GM21619 (cell line): Measurements from ENCODE around the gene UPB1.

ENCODE experiments used
- ATAC-seq: cut with Tn5 transposase; IDR thresholded peaks from one replicate; pipeline ENCODE4 v1.9.1; 2021; ENCODE audit not compliant: unreplicated experiment

Gene UPB1

DNA sequence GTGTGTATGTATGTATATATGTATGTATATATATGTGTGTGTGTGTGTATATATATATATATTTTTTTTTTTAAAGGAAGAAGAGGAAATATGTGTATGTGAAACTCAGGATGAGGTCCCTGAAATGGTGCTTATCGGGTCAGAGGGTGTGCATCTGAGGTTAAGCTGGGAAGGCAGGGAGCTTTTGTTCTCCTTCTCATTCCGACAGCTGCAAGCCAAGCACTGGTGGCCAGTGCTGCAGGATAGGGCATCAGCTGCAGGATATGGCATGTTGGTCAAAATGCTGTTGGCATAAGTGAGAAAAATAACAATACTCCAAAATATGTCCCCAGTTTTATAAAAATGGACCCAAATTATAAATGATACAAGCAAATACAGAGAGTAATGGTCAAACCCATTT lies 68.1 kb downstream of the UPB1 start:
- no peak for ATAC-seq

DNA sequence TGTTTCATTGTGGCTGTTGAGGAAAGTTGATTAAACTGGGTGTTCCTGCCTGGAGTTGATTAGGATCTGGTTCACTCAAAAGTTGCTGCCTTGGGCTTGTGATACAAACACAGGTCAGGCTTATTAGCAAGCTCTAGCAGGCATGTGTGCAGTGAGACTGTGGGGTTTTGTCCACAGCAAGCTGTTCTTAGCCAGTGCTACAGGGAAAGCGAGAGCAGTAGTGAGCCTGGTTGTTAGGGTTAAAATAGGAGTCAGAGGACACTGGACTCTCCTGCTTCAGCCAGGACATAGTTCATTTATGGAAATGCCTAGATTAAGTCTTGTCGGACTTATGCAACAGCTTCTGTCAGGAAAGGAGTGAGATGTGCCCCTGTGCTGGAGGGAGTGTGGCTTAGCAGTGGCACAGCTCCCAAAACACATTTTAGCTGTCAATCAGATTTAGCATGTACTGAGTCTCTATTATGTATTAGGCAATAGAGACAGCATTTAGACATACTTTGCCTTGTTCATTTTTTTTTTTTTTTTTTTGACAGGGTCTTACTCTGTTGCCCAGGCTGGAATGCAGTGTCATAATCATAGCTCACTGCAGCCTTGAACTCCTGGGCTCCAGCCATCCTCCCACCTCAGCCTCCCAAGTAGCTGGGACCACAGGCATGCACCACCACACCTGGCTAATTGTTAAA lies 69.4 kb downstream of the UPB1 start:
- no peak for ATAC-seq

DNA sequence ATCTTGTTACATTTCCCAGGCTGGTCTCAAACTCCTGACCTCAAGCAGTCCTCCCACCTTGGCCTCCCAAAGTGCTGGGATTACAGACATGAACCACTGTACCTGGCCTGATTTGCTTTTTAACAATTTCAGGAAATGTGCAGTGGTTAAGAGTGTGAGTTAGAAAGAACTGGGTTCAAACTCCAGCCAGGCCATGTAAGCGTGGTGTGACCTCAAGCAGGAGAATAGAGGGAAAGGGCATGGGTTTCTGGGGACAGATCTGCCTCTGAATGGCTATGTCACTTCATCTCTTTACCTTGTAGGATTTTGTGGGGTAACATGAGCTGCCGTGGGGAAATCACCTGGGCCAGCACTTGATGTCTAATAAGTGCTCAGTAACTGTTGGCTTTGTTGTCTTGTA lies 69.9 kb downstream of the UPB1 start:
- ATAC-seq = no peak

DNA sequence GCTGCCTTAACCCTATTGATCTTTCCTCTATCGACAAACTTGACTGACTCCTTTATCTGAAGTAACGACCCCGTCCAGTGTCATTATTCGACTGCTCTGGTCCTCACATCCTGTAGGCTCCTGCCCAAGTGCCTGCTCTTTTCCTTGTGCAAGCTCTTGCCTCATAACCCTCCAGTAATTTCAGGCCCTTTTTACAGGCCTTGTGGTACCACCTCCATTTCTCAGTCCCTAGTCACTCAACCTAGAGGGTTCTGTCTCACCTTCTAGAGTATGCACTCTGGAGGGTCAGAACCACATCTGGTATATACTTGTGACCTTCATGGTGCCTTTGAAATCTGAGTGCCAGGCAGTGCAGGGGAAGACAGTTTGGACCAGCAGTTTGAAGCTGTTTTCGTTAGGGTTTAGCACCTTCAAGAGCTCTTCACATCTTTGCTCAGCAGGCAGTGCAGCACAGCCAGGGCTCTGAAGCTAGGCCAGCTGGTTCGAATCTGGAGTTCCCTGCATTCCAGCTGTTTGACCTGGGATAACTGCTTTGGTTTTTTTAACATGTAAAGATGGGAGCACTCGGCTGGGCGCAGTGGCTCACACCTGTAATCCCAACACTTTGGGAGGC lies 71.9 kb downstream of the UPB1 start:
- ATAC-seq = no peak

DNA sequence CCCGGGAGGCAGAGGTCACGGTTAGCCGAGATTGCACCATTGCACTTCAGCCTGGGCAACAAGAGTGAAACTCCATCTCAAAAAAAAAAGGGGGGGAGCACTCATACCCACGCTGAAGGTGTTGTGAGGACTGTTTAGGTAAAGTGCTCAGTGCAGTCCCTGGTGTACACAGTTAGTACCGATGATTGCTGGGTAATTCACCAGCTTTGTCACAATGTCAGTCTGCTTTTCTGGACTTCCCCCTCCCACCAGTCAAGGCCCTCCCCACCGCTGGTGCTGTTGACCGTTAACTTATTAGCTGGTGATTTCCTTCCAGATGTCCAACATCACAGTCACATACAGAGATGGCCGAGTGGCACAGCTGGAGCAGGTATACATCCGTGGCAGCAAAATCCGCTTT lies 72.5 kb downstream of the UPB1 start:
- ATAC-seq = no peak

DNA sequence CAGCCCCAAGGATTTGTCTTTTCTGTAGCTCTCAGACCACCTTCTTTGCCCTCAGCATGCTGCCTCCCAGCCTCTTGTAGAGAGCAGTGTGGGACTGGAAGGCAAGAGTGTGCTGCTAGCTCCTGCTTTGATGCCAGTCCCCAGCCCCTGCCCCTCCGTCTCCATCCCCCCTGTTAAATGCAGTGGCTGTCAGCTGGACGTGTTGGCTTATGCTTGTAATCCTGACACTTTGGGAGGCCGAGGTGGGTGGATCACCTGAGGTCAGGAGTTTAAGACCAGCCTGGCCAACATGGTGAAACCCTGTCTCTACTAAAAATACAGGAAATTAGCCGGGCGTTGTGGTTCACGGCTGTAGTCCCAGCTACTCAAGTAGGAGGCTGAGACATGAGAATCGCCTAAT lies 76.1 kb downstream of the UPB1 start:
- ATAC-seq = no peak

DNA sequence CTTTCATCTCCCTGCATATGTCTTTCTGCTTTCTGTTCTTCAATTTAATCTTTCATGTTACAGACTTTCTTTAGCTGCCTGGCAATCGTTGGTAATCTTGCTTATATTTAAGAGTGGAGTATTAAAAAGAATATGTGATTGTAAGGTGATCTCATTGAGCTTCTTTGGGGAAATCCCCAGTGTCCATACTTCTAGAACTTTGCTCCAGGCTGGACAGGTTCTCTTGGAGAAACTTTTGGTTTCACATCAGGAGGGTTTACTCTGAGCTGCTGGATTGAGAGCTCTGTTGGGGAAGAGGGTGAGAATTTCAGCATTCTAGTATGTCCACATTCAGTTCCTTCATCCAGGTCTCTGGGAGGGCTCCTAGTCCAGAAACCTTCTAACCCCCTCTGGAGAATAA lies 81.6 kb downstream of the UPB1 start:
- ATAC-seq = no peak
